Stimulated activated CD8-positive, alpha-beta memory T cell treated with anti-CD3 and anti-CD28 coated beads, Interleukin-15, amount 100 ng/mL, for 48 hours (primary cell): ENCODE data around the gene DCAF4.
"Not testable (repeated sequence)": the region's sequence is repeated elsewhere in the genome, so short reads cannot be mapped to it uniquely, and the experiment has no call there.

ENCODE experiments used
- DNase-seq, 2 donors: peaks; one replicate each; pipeline ENCODE4 v3.0.0-alpha.2; 2020; ENCODE audit warnings: low read depth in 2 of 2

DCAF4 gene

GRCh38 chr14:72970824-72971434 lies 44.7 kb downstream of the DCAF4 start:
- DNase-seq: no peak

GRCh38 chr14:72974661-72975060 lies 48.4 kb downstream of the DCAF4 start:
- no peak for DNase-seq

GRCh38 chr14:72975770-72976169 lies 49.5 kb downstream of the DCAF4 start:
- no peak for DNase-seq

- DNase-seq: no peak
Observed at GRCh38 chr14:72978856-72979255, 52.6 kb downstream of the DCAF4 start.

GRCh38 chr14:72980863-72981262 lies 54.6 kb downstream of the DCAF4 start:
- DNase-seq: no peak

- no peak for DNase-seq
Observed at GRCh38 chr14:72982146-72982708, 56.0 kb downstream of the DCAF4 start.

- no peak for DNase-seq
Observed at GRCh38 chr14:72986214-72986613, 60.0 kb downstream of the DCAF4 start.

GRCh38 chr14:72986857-72987256 lies 60.6 kb downstream of the DCAF4 start:
- no peak for DNase-seq

- DNase-seq: no peak
Observed at GRCh38 chr14:72990171-72990570, 63.9 kb downstream of the DCAF4 start.

- DNase-seq: no peak
Observed at GRCh38 chr14:72996916-72997315, 70.7 kb downstream of the DCAF4 start.

GRCh38 chr14:72998252-72998903 lies 72.1 kb downstream of the DCAF4 start:
- DNase-seq: no peak

- DNase-seq: no peak
Observed at GRCh38 chr14:72999316-72999715, 73.1 kb downstream of the DCAF4 start.

GRCh38 chr14:73000073-73000472 lies 73.8 kb downstream of the DCAF4 start:
- DNase-seq: no peak

GRCh38 chr14:73003681-73004080 lies 77.4 kb downstream of the DCAF4 start:
- no peak for DNase-seq

- not testable (repeated sequence) for DNase-seq
Observed at GRCh38 chr14:73004641-73005040, 78.4 kb downstream of the DCAF4 start.

GRCh38 chr14:73007835-73008234 lies 81.6 kb downstream of the DCAF4 start:
- DNase-seq: no peak

- no peak for DNase-seq
Observed at GRCh38 chr14:73008501-73008900, 82.2 kb downstream of the DCAF4 start.
